H1 (cell line): ENCODE results near the gene EXD3. TPM values are rescaled to one million over a fixed set of nuclear protein-coding genes. Genes with fewer than 3 reads are reported as not detected.

Experiments
- ASH2L ChIP-seq: fragments of 200-600, 300-600 bp; sonication (generic); IDR thresholded peaks from one replicate; pipeline ENCODE4 v1.7.1; 2017; ENCODE audit warnings: low read length
- BACH1 ChIP-seq: IDR thresholded peaks from 2 replicates; pipeline ENCODE4 v1.6.1; 2012; ENCODE audit warnings: low read length, improper control_type of control experiment
- MAX ChIP-seq: IDR thresholded peaks from 2 replicates; pipeline ENCODE4 v1.6.1; 2012; ENCODE audit warnings: inconsistent platforms
- TBP ChIP-seq: IDR thresholded peaks from 2 replicates; pipeline ENCODE4 v1.6.1; 2011; ENCODE audit warnings: low read depth, low read length, improper control_type of control experiment
- polyA plus RNA-seq, 7 experiments: library from polyadenylated mRNA; depleted of rRNA in 3 of 7; stranded (reverse) in 5 of 7; unstranded in 2 of 7; fragments of >200 nt in 5 of 7; fragments of 200-250 nt in 2 of 7; gene quantifications; 1 replicate in 5 of 7; 2 replicates in 1 of 7; 4 replicates in 1 of 7; pipeline versions ENCODE4 v1.2.1 to v1.2.3, GENCODE V29; 2011 to 2013; ENCODE audit warnings: missing spikeins in 2 of 7, mixed read lengths in 2 of 7
- total RNA-seq: library from RNA; stranded (reverse); fragmentation: NEBNext Ultra II Directional; extraction: Animal tissue kit (Norgen Biotek cat#: 25700); gene quantifications from 2 replicates; pipeline ENCODE4 v1.2.1, GENCODE V29; 2021

The EXD3 gene
- total and polyA plus RNA-seq, 2 of the 8 experiments (the other 6 are each of a cell fraction or from before 2014, with no cell fraction given) = 7.2 to 9.4 TPM

- TF ChIP-seq MAX (peak; percentile 65), TBP (no peak), BACH1 (no peak), ASH2L (peak; percentile 50)
Measured at GRCh38 chr9:137276473-137277328, 146.3 kb downstream of the EXD3 start (continued).
